ENCODE measurements around the gene CCDC134.

GRCh38 chr22:41800348-41801146, at the start of gene CCDC134:
- TF ChIP-seq CTCF (IDR thresholded peaks at IDR 0.05), result no peak
- TF ChIP-seq POLR2A (IDR thresholded peaks at IDR 0.05), result peak; percentile 95
